DOHH2 (cell line): Measurements from ENCODE around the gene UGT1A5.

Experiments
- H3F3A ChIP-seq: fragments of 200-600 bp; sonication (generic), shearing (Covaris generic); 2 replicates; pipeline ENCODE4 v1.6.0; 2016; ENCODE audit warnings: antibody characterized with exemption, mild to moderate bottlenecking; ENCODE audit not compliant: control insufficient read depth, insufficient read depth
- H3K27ac ChIP-seq: fragments of 200-600 bp; sonication (generic); 2 replicates; pipeline ENCODE4 v1.5.1; 2014; ENCODE audit warnings: low read depth, mild to moderate bottlenecking, low read length, moderate library complexity
- H3K27me3 ChIP-seq: fragments of 200-600 bp; sonication (generic); 2 replicates; pipeline ENCODE4 v1.6.1; 2014; ENCODE audit warnings: mild to moderate bottlenecking, low read length, mixed read lengths; ENCODE audit not compliant: control insufficient read depth
- H3K36me3 ChIP-seq: fragments of 200-600 bp; sonication (generic); 2 replicates; pipeline ENCODE4 v1.6.1; 2014; ENCODE audit warnings: mild to moderate bottlenecking, low read length, moderate library complexity, mixed read lengths; ENCODE audit not compliant: control insufficient read depth
- H3K4me1 ChIP-seq: fragments of 200-600 bp; sonication (generic); 2 replicates; pipeline ENCODE4 v1.6.1; 2014; ENCODE audit warnings: mild to moderate bottlenecking, low read length, mixed read lengths; ENCODE audit not compliant: control insufficient read depth
- H3K4me2 ChIP-seq: fragments of 200-600 bp; sonication (generic); 2 replicates; pipeline ENCODE4 v1.6.0; 2014; ENCODE audit warnings: mild to moderate bottlenecking, low read length, moderate library complexity
- H3K4me3 ChIP-seq: fragments of 200-600 bp; sonication (generic); 2 replicates; pipeline ENCODE4 v1.5.1; 2014; ENCODE audit warnings: mild to moderate bottlenecking, low read length, mixed read lengths
- H3K79me2 ChIP-seq: fragments of 200-600 bp; sonication (generic); 2 replicates; pipeline ENCODE4 v1.6.1; 2014; ENCODE audit warnings: mild to moderate bottlenecking, low read length, mixed read lengths; ENCODE audit not compliant: control insufficient read depth
- H3K9me2 ChIP-seq: fragments of 200-600 bp; sonication (generic); replicated peaks from 2 replicates; pipeline ENCODE4 v1.6.1; 2014; ENCODE audit warnings: mild to moderate bottlenecking, low read length, mixed read lengths; ENCODE audit not compliant: control insufficient read depth
- H3K9me3 ChIP-seq: fragments of 200-600 bp; sonication (generic); 2 replicates; pipeline ENCODE4 v1.6.1; 2014; ENCODE audit warnings: antibody characterized with exemption, low read length, mixed read lengths; ENCODE audit not compliant: control insufficient read depth, insufficient read depth
- H4K20me1 ChIP-seq: fragments of 200-600 bp; sonication (generic); 2 replicates; pipeline ENCODE4 v1.6.0; 2014; ENCODE audit warnings: low read depth, mild to moderate bottlenecking, antibody characterized with exemption, low read length, moderate library complexity; ENCODE audit not compliant: control insufficient read depth, insufficient read depth
- CTCF ChIP-seq: fragments of 200-600 bp; sonication (generic); IDR thresholded peaks from one replicate; pipeline ENCODE4 v1.5.1; 2014; ENCODE audit warnings: antibody characterized with exemption, mild to moderate bottlenecking, low read depth, low read length; ENCODE audit not compliant: poor library complexity, severe bottlenecking
- EZH2phosphoT487 ChIP-seq: fragments of 200-600 bp; sonication (generic); IDR thresholded peaks from 2 replicates; pipeline ENCODE4 v1.6.1; 2017; ENCODE audit warnings: borderline replicate concordance, mild to moderate bottlenecking, antibody characterized with exemption, low read length, moderate library complexity, mixed read lengths

The UGT1A5 gene

GRCh38 chr2:233690444-233690843 is 22.3 kb upstream of the UGT1A5 start:
- Histone ChIP-seq H3K27me3 (peaks cover 9% of the 10 kb centered on the region), H3F3A (no peaks in the 10 kb centered on the region), H3K4me1 (no peaks in the 10 kb centered on the region), H3K9me2 (no peaks in the 10 kb centered on the region), H4K20me1 (no peaks in the 10 kb centered on the region), H3K27ac (no peak overlapping the region), H3K9me3 (no peaks in the 10 kb centered on the region), H3K4me2 (no peak overlapping the region), H3K79me2 (no peaks in the 10 kb centered on the region), H3K36me3 (no peaks in the 10 kb centered on the region), H3K4me3 (no peak overlapping the region)
- TF ChIP-seq CTCF = no peak
- no peak for TF ChIP-seq EZH2phosphoT487

GRCh38 chr2:233691443-233692433 is 21.0 kb upstream of the UGT1A5 start:
- TF ChIP-seq CTCF (no peak), EZH2phosphoT487 (no peak)
- Histone ChIP-seq H4K20me1 (no peaks in the 10 kb centered on the region), H3K4me2 (no peak overlapping the region), H3F3A (no peaks in the 10 kb centered on the region), H3K27me3 (peaks cover 9% of the 10 kb centered on the region), H3K36me3 (no peaks in the 10 kb centered on the region), H3K9me3 (no peaks in the 10 kb centered on the region), H3K4me1 (no peaks in the 10 kb centered on the region), H3K79me2 (no peaks in the 10 kb centered on the region), H3K4me3 (no peak overlapping the region), H3K27ac (no peak overlapping the region), H3K9me2 (no peaks in the 10 kb centered on the region)

- no peak for TF ChIP-seq CTCF
- TF ChIP-seq EZH2phosphoT487 = no peak
- H3K4me3 ChIP-seq = no peak within 1 kb of the TSS
- H3F3A ChIP-seq = no peaks in the 10 kb centered on the region
Measured at GRCh38 chr2:233692648-233693047, 20.1 kb upstream of the UGT1A5 start, which contains the start of gene UGT1A6. UGT1A6 (plus strand) TSS chr2:233692890; CDS start chr2:233693005, 115 bp downstream.

More at GRCh38 chr2:233692648-233693047, 20.1 kb upstream of the UGT1A5 start, which contains the start of gene UGT1A6:
- no peak within 1 kb of the TSS for H3K27ac ChIP-seq
- no peaks in the 10 kb centered on the region for H3K36me3 ChIP-seq
- peaks cover 9% of the 10 kb centered on the region for H3K27me3 ChIP-seq
- H3K4me1 ChIP-seq = no peaks in the 10 kb centered on the region
- H4K20me1 ChIP-seq = no peaks in the 10 kb centered on the region
- H3K4me2 ChIP-seq = no peak within 1 kb of the TSS
- no peaks in the 10 kb centered on the region for H3K79me2 ChIP-seq
- no peaks in the 10 kb centered on the region for H3K9me2 ChIP-seq
- no peaks in the 10 kb centered on the region for H3K9me3 ChIP-seq
